Ovary (tissue), 3 donors: ENCODE data around the gene MALRD1.

Experiments used
- CTCF ChIP-seq, 3 donors: fragments of 450-650 bp in 2 of 3; fragments of 200-600 bp in 1 of 3; IDR thresholded peaks; one replicate each; pipeline versions ENCODE4 v1.5.1 to v1.8.0; 2016 to 2022; ENCODE audit warnings: antibody characterized with exemption in 3 of 3, mild to moderate bottlenecking in 1 of 3
- POLR2A ChIP-seq: fragments of 450-650 bp; IDR thresholded peaks from one replicate; pipeline ENCODE4 v1.6.1; 2017; ENCODE audit warnings: antibody characterized with exemption, mild to moderate bottlenecking, moderate library complexity
- donor health status: DM: no; HTN: no; CAD: no.

DNA sequence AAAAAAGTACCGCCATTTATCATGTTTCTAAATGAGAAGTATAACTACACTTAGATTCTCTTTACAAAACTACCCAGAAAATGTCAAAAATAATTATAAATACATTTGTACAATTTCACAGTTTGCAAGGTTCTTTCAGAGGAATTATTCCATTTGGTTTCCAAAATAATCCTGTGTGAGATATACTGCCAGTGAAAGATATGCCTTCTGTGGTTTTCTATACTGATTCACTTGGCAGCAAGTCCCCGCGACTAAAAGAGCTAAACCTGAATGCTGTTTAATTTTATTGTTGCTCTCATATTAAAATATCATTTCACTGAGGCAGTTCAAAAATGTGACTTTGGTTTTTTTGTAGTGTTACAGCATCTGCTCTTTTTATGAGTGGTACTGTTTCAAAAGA lies 402.8 kb downstream of the MALRD1 start:
- no peak for TF ChIP-seq CTCF (IDR thresholded peaks at IDR 0.05)
- no peak for TF ChIP-seq POLR2A
